Testis (tissue), 2 donors: ENCODE data around the gene NEUROD2.

Source experiments
- POLR2A ChIP-seq: fragments of 450-650 bp; IDR thresholded peaks from one replicate; pipeline ENCODE4 v1.6.1; 2017; ENCODE audit warnings: antibody characterized with exemption, mild to moderate bottlenecking, moderate library complexity
- TF ChIP-seq, protein P1 (sequence below), 3 experiments: fragments of 450-650 bp in 2 of 3; fragments of 200-600 bp in 1 of 3; sonication (generic) in 1 of 3; IDR thresholded peaks; one replicate each; pipeline ENCODE4 v1.5.1; 2016 to 2019; ENCODE audit warnings: antibody characterized with exemption in 3 of 3, mild to moderate bottlenecking in 2 of 3, moderate library complexity in 1 of 3

- TF ChIP-seq, protein P1, sequence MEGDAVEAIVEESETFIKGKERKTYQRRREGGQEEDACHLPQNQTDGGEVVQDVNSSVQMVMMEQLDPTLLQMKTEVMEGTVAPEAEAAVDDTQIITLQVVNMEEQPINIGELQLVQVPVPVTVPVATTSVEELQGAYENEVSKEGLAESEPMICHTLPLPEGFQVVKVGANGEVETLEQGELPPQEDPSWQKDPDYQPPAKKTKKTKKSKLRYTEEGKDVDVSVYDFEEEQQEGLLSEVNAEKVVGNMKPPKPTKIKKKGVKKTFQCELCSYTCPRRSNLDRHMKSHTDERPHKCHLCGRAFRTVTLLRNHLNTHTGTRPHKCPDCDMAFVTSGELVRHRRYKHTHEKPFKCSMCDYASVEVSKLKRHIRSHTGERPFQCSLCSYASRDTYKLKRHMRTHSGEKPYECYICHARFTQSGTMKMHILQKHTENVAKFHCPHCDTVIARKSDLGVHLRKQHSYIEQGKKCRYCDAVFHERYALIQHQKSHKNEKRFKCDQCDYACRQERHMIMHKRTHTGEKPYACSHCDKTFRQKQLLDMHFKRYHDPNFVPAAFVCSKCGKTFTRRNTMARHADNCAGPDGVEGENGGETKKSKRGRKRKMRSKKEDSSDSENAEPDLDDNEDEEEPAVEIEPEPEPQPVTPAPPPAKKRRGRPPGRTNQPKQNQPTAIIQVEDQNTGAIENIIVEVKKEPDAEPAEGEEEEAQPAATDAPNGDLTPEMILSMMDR (IDR thresholded peaks at IDR 0.05), result no peak
- no peak for TF ChIP-seq POLR2A
Measured at GRCh38 chr17:39612935-39613464, 5.3 kb upstream of the NEUROD2 start.
